Calu3 (cell line): Measurements from ENCODE around the gene SPATA6. TPM values are rescaled to one million over a fixed set of nuclear protein-coding genes. Genes with fewer than 3 reads are reported as not detected.

Source experiments
- BruUV-seq: library from RNA; stranded (reverse); fragments of 400-500 nt; replicated peaks from 2 replicates; lab custom pipeline; 2021; lab: Mats Ljungman, UMichigan
- CTCF ChIA-PET: fragments of 300-600 bp; sonication (Branson Sonifier 250); formaldehyde crosslinking; loops from one replicate; lab custom pipeline; 2022; ENCODE audit warnings: antibody characterized with exemption; lab: Charles Lee
- DNase-seq: peaks from one replicate; pipeline ENCODE4 v3.0.0; 2022
- H3K27ac Mint-ChIP-seq: one replicate; pipeline ENCODE4 v1.8.0; 2022; ENCODE audit warnings: mixed read lengths; ENCODE audit not compliant: unreplicated experiment
- H3K27me3 Mint-ChIP-seq: one replicate; pipeline ENCODE4 v1.8.0; 2022; ENCODE audit warnings: mixed read lengths; ENCODE audit not compliant: unreplicated experiment
- H3K36me3 Mint-ChIP-seq: one replicate; pipeline ENCODE4 v1.8.0; 2022; ENCODE audit warnings: mild to moderate bottlenecking, moderate library complexity, mixed read lengths; ENCODE audit not compliant: insufficient read depth, unreplicated experiment
- H3K4me1 Mint-ChIP-seq: one replicate; pipeline ENCODE4 v1.8.0; 2022; ENCODE audit warnings: mild to moderate bottlenecking, low read depth, mixed read lengths; ENCODE audit not compliant: unreplicated experiment
- H3K4me3 Mint-ChIP-seq: one replicate; pipeline ENCODE4 v1.8.0; 2022; ENCODE audit warnings: mild to moderate bottlenecking, low read depth, moderate library complexity, mixed read lengths; ENCODE audit not compliant: unreplicated experiment
- H3K9me3 Mint-ChIP-seq: one replicate; pipeline ENCODE4 v1.8.0; 2022; ENCODE audit warnings: low read depth, mixed read lengths; ENCODE audit not compliant: unreplicated experiment
- intact Hi-C: fragments of 100-400 bp; cut with micrococcal nuclease; formaldehyde crosslinking; loops from one replicate; pipeline ENCODE4 v1.10.0; 2022; ENCODE audit not compliant: unreplicated experiment
- total RNA-seq: library from RNA; stranded (reverse); gene quantifications from 2 replicates; pipeline ENCODE4 v1.2.3, GENCODE V29; 2022
- TF ChIP-seq, protein P1 (sequence below): fragments of 200-600 bp; IDR thresholded peaks from one replicate; pipeline ENCODE4 v1.8.0; 2022; ENCODE audit warnings: antibody characterized with exemption; ENCODE audit not compliant: unreplicated experiment

SPATA6 gene
- total RNA-seq, 1 experiment from 2014 or later, result 15.7 TPM

DNA sequence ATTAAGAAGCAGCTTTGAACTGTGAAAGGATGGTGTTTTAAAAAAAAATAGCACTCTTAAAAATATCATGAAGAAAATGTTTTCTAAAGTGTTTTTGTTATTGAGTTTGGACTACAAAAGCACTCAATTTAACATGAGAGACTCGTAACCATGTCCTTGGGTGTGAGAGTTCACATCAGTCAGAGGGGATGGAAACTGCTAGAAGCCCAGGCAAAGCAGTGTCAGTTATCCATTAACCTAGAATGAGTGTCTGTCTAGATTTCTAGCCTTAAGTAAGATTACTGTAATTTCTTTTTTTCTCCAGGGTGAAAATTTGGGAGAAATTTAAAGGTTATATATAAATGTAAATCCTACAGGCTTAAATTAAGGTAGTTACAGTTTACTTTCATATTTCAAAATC is 217.8 kb downstream of the SPATA6 start:
- Mint-ChIP-seq H3K4me3 (no peak overlapping the region), H3K36me3 (no peaks in the 10 kb centered on the region), H3K4me1 (no peaks in the 10 kb centered on the region), H3K27ac (no peak overlapping the region), H3K9me3 (no peaks in the 10 kb centered on the region), H3K27me3 (no peaks in the 10 kb centered on the region)
- CTCF ChIA-PET, result no interaction called here
- intact Hi-C loops, result no loop called here
- DNase-seq, result no peak
- no TSS peak for BruUV-seq
- TF ChIP-seq, protein P1, sequence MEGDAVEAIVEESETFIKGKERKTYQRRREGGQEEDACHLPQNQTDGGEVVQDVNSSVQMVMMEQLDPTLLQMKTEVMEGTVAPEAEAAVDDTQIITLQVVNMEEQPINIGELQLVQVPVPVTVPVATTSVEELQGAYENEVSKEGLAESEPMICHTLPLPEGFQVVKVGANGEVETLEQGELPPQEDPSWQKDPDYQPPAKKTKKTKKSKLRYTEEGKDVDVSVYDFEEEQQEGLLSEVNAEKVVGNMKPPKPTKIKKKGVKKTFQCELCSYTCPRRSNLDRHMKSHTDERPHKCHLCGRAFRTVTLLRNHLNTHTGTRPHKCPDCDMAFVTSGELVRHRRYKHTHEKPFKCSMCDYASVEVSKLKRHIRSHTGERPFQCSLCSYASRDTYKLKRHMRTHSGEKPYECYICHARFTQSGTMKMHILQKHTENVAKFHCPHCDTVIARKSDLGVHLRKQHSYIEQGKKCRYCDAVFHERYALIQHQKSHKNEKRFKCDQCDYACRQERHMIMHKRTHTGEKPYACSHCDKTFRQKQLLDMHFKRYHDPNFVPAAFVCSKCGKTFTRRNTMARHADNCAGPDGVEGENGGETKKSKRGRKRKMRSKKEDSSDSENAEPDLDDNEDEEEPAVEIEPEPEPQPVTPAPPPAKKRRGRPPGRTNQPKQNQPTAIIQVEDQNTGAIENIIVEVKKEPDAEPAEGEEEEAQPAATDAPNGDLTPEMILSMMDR, result no peak

DNA sequence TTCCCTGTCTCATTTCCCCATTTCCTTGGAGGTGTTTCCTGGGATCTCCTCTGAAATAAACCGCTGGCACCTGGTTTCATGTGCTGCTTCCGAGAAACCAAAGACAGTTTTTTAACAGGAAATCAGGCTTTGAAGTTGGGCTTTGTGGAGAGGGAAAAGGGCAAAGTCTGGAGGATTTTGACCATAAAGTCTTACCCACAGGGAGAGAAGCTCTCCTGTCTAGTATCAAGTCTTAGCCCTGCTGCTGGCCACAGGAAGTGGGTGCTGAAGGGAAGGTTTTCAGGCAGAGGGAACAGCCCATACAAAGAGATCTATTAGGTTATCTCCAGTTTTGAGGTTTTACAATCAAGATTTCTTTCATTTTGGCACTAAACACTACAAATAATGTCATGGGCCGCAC is 220.2 kb downstream of the SPATA6 start:
- TF ChIP-seq, protein P1, result no peak
- no TSS peak for BruUV-seq
- no peaks in the 10 kb centered on the region for H3K36me3 Mint-ChIP-seq
- intact Hi-C loops, result no loop called here
- no peak overlapping the region for H3K4me3 Mint-ChIP-seq
- CTCF ChIA-PET, result no interaction called here
- no peak overlapping the region for H3K27ac Mint-ChIP-seq
- no peaks in the 10 kb centered on the region for H3K27me3 Mint-ChIP-seq
- DNase-seq, result no peak
- no peaks in the 10 kb centered on the region for H3K9me3 Mint-ChIP-seq
- H3K4me1 Mint-ChIP-seq, result peaks cover 11% of the 10 kb centered on the region

DNA sequence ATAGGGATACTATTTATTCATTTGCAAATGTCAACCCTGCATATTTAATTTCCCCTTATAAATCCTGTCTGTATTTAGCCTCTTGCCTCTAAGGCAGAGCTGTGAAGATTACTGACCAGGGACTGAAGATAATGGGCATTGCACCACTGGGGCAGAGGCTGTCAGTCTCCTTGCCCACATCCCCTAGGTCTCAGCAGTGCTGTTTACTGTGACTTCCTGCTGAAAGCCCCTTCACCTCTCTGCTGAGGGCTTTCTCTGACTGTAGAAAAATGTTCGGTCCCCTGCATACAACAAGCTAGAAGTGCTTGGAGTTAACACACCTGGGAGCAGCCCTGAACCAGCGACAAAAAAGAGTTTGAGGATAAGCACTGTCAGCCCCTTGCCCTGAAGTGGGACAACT is 220.7 kb downstream of the SPATA6 start:
- Mint-ChIP-seq H3K27ac (no peak overlapping the region), H3K9me3 (no peaks in the 10 kb centered on the region), H3K4me1 (peaks cover 16% of the 10 kb centered on the region), H3K27me3 (no peaks in the 10 kb centered on the region), H3K36me3 (no peaks in the 10 kb centered on the region), H3K4me3 (no peak overlapping the region)
- no peak for DNase-seq
- intact Hi-C loops, result no loop called here
- TF ChIP-seq, protein P1, result no peak
- CTCF ChIA-PET, result interaction anchor here (0.7 kb wide), 1 partner anchor 511 kb away, joined by 3 read pairs; no protein-coding TSS in a partner anchor
- no TSS peak for BruUV-seq

DNA sequence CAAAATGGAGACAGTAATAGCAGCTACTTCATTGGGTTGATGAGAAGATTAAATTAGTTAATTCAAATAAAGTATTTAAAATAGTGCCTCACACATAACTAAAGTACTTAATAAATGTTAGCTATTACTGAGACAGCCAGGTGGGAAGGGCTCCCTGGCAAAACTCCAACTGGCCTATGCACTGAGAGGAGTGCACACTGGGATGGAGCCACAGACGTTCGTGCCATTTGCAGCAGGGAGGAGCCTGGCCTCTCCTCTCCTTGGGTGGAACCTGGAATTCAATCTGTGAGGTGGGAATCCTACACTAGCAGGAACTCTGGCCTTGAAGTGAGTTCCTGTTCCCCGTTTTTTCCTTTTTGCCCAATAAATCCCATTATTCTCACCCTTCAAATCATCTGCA is 221.4 kb downstream of the SPATA6 start:
- H3K27me3 Mint-ChIP-seq, result no peaks in the 10 kb centered on the region
- peak; percentile 8 for DNase-seq
- TF ChIP-seq, protein P1, result no peak
- H3K36me3 Mint-ChIP-seq, result no peaks in the 10 kb centered on the region
- H3K4me1 Mint-ChIP-seq, result peaks cover 18% of the 10 kb centered on the region
- H3K27ac Mint-ChIP-seq, result no peak overlapping the region
- BruUV-seq, result no TSS peak
- intact Hi-C loops, result no loop called here
- no peak overlapping the region for H3K4me3 Mint-ChIP-seq
- H3K9me3 Mint-ChIP-seq, result no peaks in the 10 kb centered on the region
- CTCF ChIA-PET, result interaction anchor here (0.7 to 1.1 kb wide), 2 partner anchors 12 to 512 kb away, joined by 3 read pairs; no protein-coding TSS in a partner anchor
